HEK293T (cell line): ENCODE data around the gene RPL18.

Source experiments
- FOXM1 ChIP-seq: fragments of 450-650 bp; IDR thresholded peaks from 2 replicates; pipeline ENCODE4 v1.6.1; 2017; ENCODE audit warnings: mild to moderate bottlenecking, borderline replicate concordance
- NFRKB ChIP-seq: fragments of 450-650 bp; IDR thresholded peaks from 2 replicates; pipeline ENCODE4 v1.6.1; 2016; ENCODE audit warnings: mild to moderate bottlenecking, moderate library complexity
- SUZ12 ChIP-seq: fragments of 450-650 bp; IDR thresholded peaks from 2 replicates; pipeline ENCODE4 v1.6.1; 2016; ENCODE audit warnings: mild to moderate bottlenecking

GRCh38 chr19:48618278-48618915, 581 bp downstream of the RPL18 start:
- TF ChIP-seq FOXM1 (no peak), NFRKB (no peak), SUZ12 (no peak)
